Muscle layer of colon (tissue), 2 donors: ENCODE measurements around the gene TMEM196.

ENCODE experiments used
- H3K27ac ChIP-seq: one replicate; pipeline ENCODE4 v1.7.0; 2013; ENCODE audit warnings: low read depth, mild to moderate bottlenecking, low read length, moderate library complexity
- H3K27me3 ChIP-seq, 2 donors: one replicate each; pipeline ENCODE4 v1.7.0; 2013; ENCODE audit warnings: low read length in 2 of 2, mild to moderate bottlenecking in 2 of 2; ENCODE audit not compliant: insufficient read depth in 2 of 2, control insufficient read depth in 1 of 2
- H3K36me3 ChIP-seq: one replicate; pipeline ENCODE4 v1.7.0; 2013; ENCODE audit warnings: mild to moderate bottlenecking, low read length; ENCODE audit not compliant: insufficient read depth
- H3K4me1 ChIP-seq: one replicate; pipeline ENCODE4 v1.7.0; 2013; ENCODE audit warnings: mild to moderate bottlenecking, low read length; ENCODE audit not compliant: insufficient read depth
- H3K4me3 ChIP-seq, 2 donors: one replicate each; pipeline ENCODE4 v1.7.0; 2013; ENCODE audit warnings: low read length in 2 of 2, low read depth in 1 of 2, mild to moderate bottlenecking in 1 of 2, moderate library complexity in 1 of 2
- H3K9ac ChIP-seq: one replicate; pipeline ENCODE4 v1.7.0; 2013; ENCODE audit warnings: low read length
- H3K9me3 ChIP-seq: one replicate; pipeline ENCODE4 v1.7.0; 2013; ENCODE audit warnings: mild to moderate bottlenecking, low read length
- donor health status: abdominal sarcoma.
- donor health status: Adenocarcinoma of cecum.

Gene TMEM196

GRCh38 chr7:19674266-19674960, 99.0 kb downstream of the TMEM196 start:
- no peak overlapping the region for H3K4me3 ChIP-seq

GRCh38 chr7:19670806-19671205, 102.6 kb downstream of the TMEM196 start:
- Histone ChIP-seq H3K4me3 (no peak overlapping the region), H3K9me3 (no peaks in the 10 kb centered on the region), H3K27ac (no peak overlapping the region), H3K9ac (no peak overlapping the region), H3K36me3 (no peaks in the 10 kb centered on the region), H3K27me3 (no peaks in the 10 kb centered on the region), H3K4me1 (no peaks in the 10 kb centered on the region)

More at GRCh38 chr7:19674266-19674960, 99.0 kb downstream of the TMEM196 start:
- Histone ChIP-seq H3K27me3 (no peaks in the 10 kb centered on the region), H3K9ac (no peak overlapping the region), H3K36me3 (no peaks in the 10 kb centered on the region), H3K4me1 (no peaks in the 10 kb centered on the region), H3K27ac (no peak overlapping the region), H3K9me3 (no peaks in the 10 kb centered on the region)
